Measurements from ENCODE around the gene DAB1. TPM values are rescaled to one million over a fixed set of nuclear protein-coding genes. Genes with fewer than 3 reads are reported as not detected.

Gene DAB1
- total RNA-seq, 1 experiment from 2014 or later: not detected

GRCh38 chr1:57065442-57065841 is 358.4 kb downstream of the DAB1 start:
- DNase-seq (ENCODE audit: low read depth, low spot score): no peak
- in situ Hi-C loops (cut with HindIII; ENCODE audit: low pct_unique_long_range_greater_than_20kb, low sequenced_read_pairs): no loop called here

GRCh38 chr1:57064379-57065140 is 359.3 kb downstream of the DAB1 start:
- in situ Hi-C loops (cut with HindIII; ENCODE audit: low pct_unique_long_range_greater_than_20kb, low sequenced_read_pairs): no loop called here

GRCh38 chr1:57063406-57064125 is 360.3 kb downstream of the DAB1 start:
- in situ Hi-C loops (cut with HindIII; ENCODE audit: low pct_unique_long_range_greater_than_20kb, low sequenced_read_pairs): no loop called here
- no peak for DNase-seq (ENCODE audit: low read depth, low spot score)

More at GRCh38 chr1:57064379-57065140, 359.3 kb downstream of the DAB1 start:
- no peak for DNase-seq (ENCODE audit: low read depth, low spot score)

GRCh38 chr1:57061369-57061768 is 362.5 kb downstream of the DAB1 start:
- in situ Hi-C loops (cut with HindIII; ENCODE audit: low pct_unique_long_range_greater_than_20kb, low sequenced_read_pairs): no loop called here
- DNase-seq (ENCODE audit: low read depth, low spot score): no peak

- in situ Hi-C loops (cut with HindIII; ENCODE audit: low pct_unique_long_range_greater_than_20kb, low sequenced_read_pairs): no loop called here
- DNase-seq (ENCODE audit: low read depth, low spot score): no peak
These were observed 363.4 kb downstream of the DAB1 start for GRCh38 chr1:57060451-57060850.

- in situ Hi-C loops (cut with HindIII; ENCODE audit: low pct_unique_long_range_greater_than_20kb, low sequenced_read_pairs): no loop called here
- DNase-seq (ENCODE audit: low read depth, low spot score): no peak
These were observed 365.0 kb downstream of the DAB1 start for GRCh38 chr1:57058652-57059501.

GRCh38 chr1:57048856-57049255 is 375.0 kb downstream of the DAB1 start:
- in situ Hi-C loops (cut with HindIII; ENCODE audit: low pct_unique_long_range_greater_than_20kb, low sequenced_read_pairs): no loop called here
- no peak for DNase-seq (ENCODE audit: low read depth, low spot score)

- in situ Hi-C loops (cut with HindIII; ENCODE audit: low pct_unique_long_range_greater_than_20kb, low sequenced_read_pairs): no loop called here
These were observed 377.4 kb downstream of the DAB1 start for GRCh38 chr1:57046462-57046861.

GRCh38 chr1:57041901-57042300 is 382.0 kb downstream of the DAB1 start:
- no peak for DNase-seq (ENCODE audit: low read depth, low spot score)
- in situ Hi-C loops (cut with HindIII; ENCODE audit: low pct_unique_long_range_greater_than_20kb, low sequenced_read_pairs): no loop called here

More at GRCh38 chr1:57046462-57046861, 377.4 kb downstream of the DAB1 start:
- DNase-seq (ENCODE audit: low read depth, low spot score): no peak

- in situ Hi-C loops (cut with HindIII; ENCODE audit: low pct_unique_long_range_greater_than_20kb, low sequenced_read_pairs): no loop called here
- no peak for DNase-seq (ENCODE audit: low read depth, low spot score)
These were observed 383.0 kb downstream of the DAB1 start for GRCh38 chr1:57040811-57041210.

GRCh38 chr1:57036641-57037579 is 386.9 kb downstream of the DAB1 start:
- in situ Hi-C loops (cut with HindIII; ENCODE audit: low pct_unique_long_range_greater_than_20kb, low sequenced_read_pairs): no loop called here
- no peak for DNase-seq (ENCODE audit: low read depth, low spot score)

GRCh38 chr1:57034713-57035112 is 389.1 kb downstream of the DAB1 start:
- DNase-seq (ENCODE audit: low read depth, low spot score): no peak
- in situ Hi-C loops (cut with HindIII; ENCODE audit: low pct_unique_long_range_greater_than_20kb, low sequenced_read_pairs): no loop called here

GRCh38 chr1:57033222-57034001 is 390.4 kb downstream of the DAB1 start:
- in situ Hi-C loops (cut with HindIII; ENCODE audit: low pct_unique_long_range_greater_than_20kb, low sequenced_read_pairs): no loop called here

GRCh38 chr1:57026624-57027354 is 397.1 kb downstream of the DAB1 start:
- no peak for DNase-seq (ENCODE audit: low read depth, low spot score)
- in situ Hi-C loops (cut with HindIII; ENCODE audit: low pct_unique_long_range_greater_than_20kb, low sequenced_read_pairs): no loop called here

More at GRCh38 chr1:57033222-57034001, 390.4 kb downstream of the DAB1 start:
- DNase-seq (ENCODE audit: low read depth, low spot score): no peak

GRCh38 chr1:57024855-57025254 is 399.0 kb downstream of the DAB1 start:
- DNase-seq (ENCODE audit: low read depth, low spot score): no peak
- in situ Hi-C loops (cut with HindIII; ENCODE audit: low pct_unique_long_range_greater_than_20kb, low sequenced_read_pairs): no loop called here

- no peak for DNase-seq (ENCODE audit: low read depth, low spot score)
- in situ Hi-C loops (cut with HindIII; ENCODE audit: low pct_unique_long_range_greater_than_20kb, low sequenced_read_pairs): no loop called here
These were observed 399.4 kb downstream of the DAB1 start for GRCh38 chr1:57024428-57024827.

All from SK-MEL-5 (cell line).